ENCODE results near the gene HDAC4.
"Not testable (repeated sequence)": the region's sequence is repeated elsewhere in the genome, so short reads cannot be mapped to it uniquely, and the experiment has no call there.

Gene HDAC4

GRCh38 chr2:239184968-239185903 is 215.6 kb downstream of the HDAC4 start:
- DNase-seq (ENCODE audit: low spot score): no peak

- no peak for DNase-seq (ENCODE audit: low spot score)
Measured at GRCh38 chr2:239184179-239184578, 216.6 kb downstream of the HDAC4 start.

GRCh38 chr2:239182981-239183791 is 217.6 kb downstream of the HDAC4 start:
- DNase-seq (ENCODE audit: low spot score): no peak

- DNase-seq (ENCODE audit: low spot score): no peak
Measured at GRCh38 chr2:239181903-239182581, 218.8 kb downstream of the HDAC4 start.

- no peak for DNase-seq (ENCODE audit: low spot score)
Measured at GRCh38 chr2:239181074-239181902, 219.5 kb downstream of the HDAC4 start.

GRCh38 chr2:239180526-239181073 is 220.2 kb downstream of the HDAC4 start:
- DNase-seq (ENCODE audit: low spot score): no peak

GRCh38 chr2:239179851-239180371 is 220.9 kb downstream of the HDAC4 start:
- DNase-seq (ENCODE audit: low spot score): no peak

GRCh38 chr2:239178954-239179353 is 221.9 kb downstream of the HDAC4 start:
- DNase-seq (ENCODE audit: low spot score): no peak

GRCh38 chr2:239178484-239178883 is 222.3 kb downstream of the HDAC4 start:
- DNase-seq (ENCODE audit: low spot score): no peak

GRCh38 chr2:239177908-239178307 is 222.9 kb downstream of the HDAC4 start:
- DNase-seq (ENCODE audit: low spot score): no peak

GRCh38 chr2:239177325-239177724 is 223.5 kb downstream of the HDAC4 start:
- no peak for DNase-seq (ENCODE audit: low spot score)

- not testable (repeated sequence) for DNase-seq (ENCODE audit: low spot score)
Measured at GRCh38 chr2:239176138-239176803, 224.5 kb downstream of the HDAC4 start.

GRCh38 chr2:239175181-239175580 is 225.6 kb downstream of the HDAC4 start:
- no peak for DNase-seq (ENCODE audit: low spot score)

- no peak for DNase-seq (ENCODE audit: low spot score)
Measured at GRCh38 chr2:239173301-239173700, 227.5 kb downstream of the HDAC4 start.

- no peak for DNase-seq (ENCODE audit: low spot score)
Measured at GRCh38 chr2:239171643-239172042, 229.2 kb downstream of the HDAC4 start.

GRCh38 chr2:239169311-239170048 is 231.3 kb downstream of the HDAC4 start:
- no peak for DNase-seq (ENCODE audit: low spot score)

- DNase-seq (ENCODE audit: low spot score): no peak
Measured at GRCh38 chr2:239168575-239168974, 232.2 kb downstream of the HDAC4 start.

- no peak for DNase-seq (ENCODE audit: low spot score)
Measured at GRCh38 chr2:239167766-239168444, 232.9 kb downstream of the HDAC4 start.
